ENCODE results near the gene CARNS1. TPM values are rescaled to one million over a fixed set of nuclear protein-coding genes. Genes with fewer than 3 reads are reported as not detected.

CARNS1 gene
- total and polyA plus RNA-seq, 3 donors from 2014 or later: 0.74 to 1.6 (median 1.3) TPM

- Histone ChIP-seq H3K9me3 (no peaks in the 10 kb centered on the region), H3K27ac (no peak overlapping the region), H3K4me1 (peaks cover 10% of the 10 kb centered on the region), H3K36me3 (ENCODE audit: low read depth, missing control alignments) (no peaks in the 10 kb centered on the region), H3K4me3 (no peak overlapping the region), H3K27me3 (no peaks in the 10 kb centered on the region)
- intact Hi-C loops (cut with DNase I; ENCODE audit: low total_unique reads): loop anchor here (5.0 kb wide), 1 partner anchor 35 kb away; the partner anchor contains the start of gene POLD4
- TF ChIP-seq POLR2A (IDR thresholded peaks at IDR 0.05) (no peak), CTCF (IDR thresholded peaks at IDR 0.05) (no peak)
- 52 to 60% methylated on average over 8 to 9 of the region's 9 CpGs for WGBS, 2 donors
- DNase-seq: no peak
These were observed 28.4 kb upstream of the CARNS1 start for GRCh38 chr11:67387069-67387468.

- H3K9me3 ChIP-seq: no peaks in the 10 kb centered on the region
- no peak for TF ChIP-seq CTCF (IDR thresholded peaks at IDR 0.05)
- TF ChIP-seq POLR2A (IDR thresholded peaks at IDR 0.05): no peak
- 74 to 78% methylated on average over 6 of the region's 6 CpGs for WGBS, 2 donors
- H3K4me1 ChIP-seq: peaks cover 13% of the 10 kb centered on the region
- no peak overlapping the region for H3K27ac ChIP-seq
- no peaks in the 10 kb centered on the region for H3K36me3 ChIP-seq (ENCODE audit: low read depth, missing control alignments)
- no peaks in the 10 kb centered on the region for H3K27me3 ChIP-seq
- no peak for DNase-seq
- intact Hi-C loops (cut with DNase I; ENCODE audit: low total_unique reads): loop anchor here (5.0 kb wide), 1 partner anchor 35 kb away; the partner anchor contains the start of gene POLD4
- no peak overlapping the region for H3K4me3 ChIP-seq
These were observed 28.0 kb upstream of the CARNS1 start for GRCh38 chr11:67387518-67387917.

- H3K27me3 ChIP-seq: no peaks in the 10 kb centered on the region
- DNase-seq: no peak
- WGBS, 2 donors: 61 to 67% methylated on average over 6 of the region's 6 CpGs
- no peak overlapping the region for H3K27ac ChIP-seq
- no peaks in the 10 kb centered on the region for H3K9me3 ChIP-seq
- H3K4me1 ChIP-seq: peaks cover 16% of the 10 kb centered on the region
- intact Hi-C loops (cut with DNase I; ENCODE audit: low total_unique reads): loop anchor here (5.0 kb wide), 1 partner anchor 37 kb away; the partner anchor contains the start of gene POLD4
- TF ChIP-seq CTCF (IDR thresholded peaks at IDR 0.05) (peak; percentile 35 to 46 (median 37)), POLR2A (IDR thresholded peaks at IDR 0.05) (no peak)
- no peaks in the 10 kb centered on the region for H3K36me3 ChIP-seq (ENCODE audit: low read depth, missing control alignments)
- no peak overlapping the region for H3K4me3 ChIP-seq
These were observed 26.0 kb upstream of the CARNS1 start for GRCh38 chr11:67389477-67389876.

GRCh38 chr11:67390947-67391303 lies 24.6 kb upstream of the CARNS1 start:
- WGBS, 2 donors: 5 to 10% methylated on average over 15 of the region's 15 CpGs
- no peak for DNase-seq
- intact Hi-C loops (cut with DNase I; ENCODE audit: low total_unique reads): no loop called here
- Histone ChIP-seq H3K9me3 (no peaks in the 10 kb centered on the region), H3K27ac (peak overlapping the region; percentile 46 to 49), H3K4me3 (peak overlapping the region; percentile 69 to 89), H3K4me1 (peaks cover 16% of the 10 kb centered on the region), H3K36me3 (ENCODE audit: low read depth, missing control alignments) (no peaks in the 10 kb centered on the region), H3K27me3 (no peaks in the 10 kb centered on the region)
- TF ChIP-seq CTCF (IDR thresholded peaks at IDR 0.05) (no peak), POLR2A (IDR thresholded peaks at IDR 0.05) (no peak)

Data from testis (tissue), 3 donors.